GM12873 (cell line): ENCODE measurements around the gene TWNK.

ENCODE experiments used
- TF ChIP-seq, protein P1 (sequence below): IDR thresholded peaks from 2 replicates; pipeline ENCODE4 v1.5.1; 2012; ENCODE audit warnings: low read depth, mild to moderate bottlenecking, moderate library complexity, low read length, control low read depth; ENCODE audit not compliant: insufficient read depth; ENCODE audit errors: missing control alignments

Gene TWNK

DNA sequence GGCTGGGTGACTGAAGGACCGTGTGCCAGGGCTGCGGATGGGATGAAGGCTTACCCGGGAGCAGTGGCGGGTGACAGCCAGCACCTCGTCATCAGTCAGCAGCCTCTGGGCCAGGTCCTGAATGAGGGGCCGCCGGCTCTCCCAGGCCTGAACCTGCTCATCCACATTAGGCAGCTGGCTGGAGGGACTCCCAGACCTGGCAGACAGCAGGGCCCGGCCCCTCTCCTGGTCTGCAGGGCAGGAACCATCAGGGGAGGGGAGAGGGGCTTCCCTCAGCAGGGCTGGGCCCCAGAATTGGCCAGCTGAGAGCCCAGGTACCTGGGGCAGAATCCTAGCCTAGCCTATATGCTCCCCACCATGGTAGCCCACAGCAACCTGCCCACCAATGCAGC is 28.2 kb downstream of the TWNK start:
- TF ChIP-seq, protein P1, sequence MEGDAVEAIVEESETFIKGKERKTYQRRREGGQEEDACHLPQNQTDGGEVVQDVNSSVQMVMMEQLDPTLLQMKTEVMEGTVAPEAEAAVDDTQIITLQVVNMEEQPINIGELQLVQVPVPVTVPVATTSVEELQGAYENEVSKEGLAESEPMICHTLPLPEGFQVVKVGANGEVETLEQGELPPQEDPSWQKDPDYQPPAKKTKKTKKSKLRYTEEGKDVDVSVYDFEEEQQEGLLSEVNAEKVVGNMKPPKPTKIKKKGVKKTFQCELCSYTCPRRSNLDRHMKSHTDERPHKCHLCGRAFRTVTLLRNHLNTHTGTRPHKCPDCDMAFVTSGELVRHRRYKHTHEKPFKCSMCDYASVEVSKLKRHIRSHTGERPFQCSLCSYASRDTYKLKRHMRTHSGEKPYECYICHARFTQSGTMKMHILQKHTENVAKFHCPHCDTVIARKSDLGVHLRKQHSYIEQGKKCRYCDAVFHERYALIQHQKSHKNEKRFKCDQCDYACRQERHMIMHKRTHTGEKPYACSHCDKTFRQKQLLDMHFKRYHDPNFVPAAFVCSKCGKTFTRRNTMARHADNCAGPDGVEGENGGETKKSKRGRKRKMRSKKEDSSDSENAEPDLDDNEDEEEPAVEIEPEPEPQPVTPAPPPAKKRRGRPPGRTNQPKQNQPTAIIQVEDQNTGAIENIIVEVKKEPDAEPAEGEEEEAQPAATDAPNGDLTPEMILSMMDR, result no peak

DNA sequence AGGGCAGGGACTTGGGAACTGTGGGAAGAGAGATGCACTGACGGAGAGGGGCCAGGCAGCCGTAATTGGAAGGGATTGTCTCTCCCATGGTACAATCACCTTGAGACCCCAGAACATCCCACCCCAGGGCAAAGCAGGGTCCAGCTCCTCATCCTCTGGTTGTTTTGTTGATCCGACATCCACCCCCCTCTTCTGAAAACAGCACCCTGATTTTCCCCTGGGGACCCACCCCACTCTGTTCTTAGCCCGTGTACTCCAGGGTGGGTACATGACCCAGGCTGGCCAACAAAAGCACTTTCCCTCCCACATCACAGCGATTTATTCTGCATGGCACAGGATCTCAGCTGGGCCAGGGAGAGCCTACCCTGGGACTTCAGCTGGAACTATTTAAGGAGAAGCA is 29.5 kb downstream of the TWNK start:
- TF ChIP-seq, protein P1, result no peak

GRCh38 chr10:101018118-101018599 is 30.8 kb downstream of the TWNK start:
- TF ChIP-seq, protein P1, result no peak

- TF ChIP-seq, protein P1, result peak; percentile 75
Measured at GRCh38 chr10:101018600-101019439, 31.5 kb downstream of the TWNK start.

GRCh38 chr10:101019440-101019703 is 32.0 kb downstream of the TWNK start:
- TF ChIP-seq, protein P1, result no peak

GRCh38 chr10:101020427-101021075 is 33.2 kb downstream of the TWNK start:
- TF ChIP-seq, protein P1, result no peak

GRCh38 chr10:101021239-101021638 is 33.9 kb downstream of the TWNK start:
- TF ChIP-seq, protein P1, result no peak
